HG02571 (cell line): Measurements from ENCODE around the gene NDUFA6.
"Not testable (repeated sequence)": the region's sequence is repeated elsewhere in the genome, so short reads cannot be mapped to it uniquely, and the experiment has no call there.

Experiments used
- ATAC-seq: cut with Tn5 transposase; IDR thresholded peaks from one replicate; pipeline ENCODE4 v1.9.1; 2021; ENCODE audit warnings: mild to moderate bottlenecking, moderate library complexity; ENCODE audit not compliant: unreplicated experiment

Gene NDUFA6

GRCh38 chr22:42114721-42115120 is 24.1 kb upstream of the NDUFA6 start:
- ATAC-seq = no peak

GRCh38 chr22:42112793-42113192 is 22.2 kb upstream of the NDUFA6 start:
- not testable (repeated sequence) for ATAC-seq

- ATAC-seq = no peak
Measured at GRCh38 chr22:42111798-42112197, 21.2 kb upstream of the NDUFA6 start.

GRCh38 chr22:42108848-42109247 is 18.3 kb upstream of the NDUFA6 start:
- ATAC-seq = no peak

GRCh38 chr22:42104332-42104860 is 13.8 kb upstream of the NDUFA6 start:
- ATAC-seq = not testable (repeated sequence)

- ATAC-seq = no peak
Measured at GRCh38 chr22:42101199-42101598, 10.6 kb upstream of the NDUFA6 start.

GRCh38 chr22:42091455-42091782 is 847 bp upstream of the NDUFA6 start:
- no peak for ATAC-seq

- ATAC-seq = no peak
Measured at GRCh38 chr22:42086051-42086450, 4.5 kb downstream of the NDUFA6 start.

- no peak for ATAC-seq
Measured at GRCh38 chr22:42084874-42085273, 5.7 kb downstream of the NDUFA6 start.

- no peak for ATAC-seq
Measured at GRCh38 chr22:42083119-42083518, 7.5 kb downstream of the NDUFA6 start.

- no peak for ATAC-seq
Measured at GRCh38 chr22:42080287-42080686, 10.3 kb downstream of the NDUFA6 start.

GRCh38 chr22:42079319-42080251 is 11.0 kb downstream of the NDUFA6 start, which contains the start of gene SMDT1:
TSS of gene SMDT1 (plus strand) at chr22:42079700. CDS start at chr22:42079769, 69 bp downstream.
- peak; percentile 84 for ATAC-seq

GRCh38 chr22:42078469-42079318 is 11.9 kb downstream of the NDUFA6 start:
- ATAC-seq = no peak

- ATAC-seq = no peak
Measured at GRCh38 chr22:42077486-42078125, 13.0 kb downstream of the NDUFA6 start.

GRCh38 chr22:42076764-42077485 is 13.6 kb downstream of the NDUFA6 start:
- ATAC-seq = no peak

GRCh38 chr22:42074846-42075676 is 15.5 kb downstream of the NDUFA6 start:
- ATAC-seq = no peak

GRCh38 chr22:42074132-42074811 is 16.3 kb downstream of the NDUFA6 start, which contains the start of gene PHETA2:
TSS of gene PHETA2 (plus strand) at chr22:42074248. CDS start at chr22:42077294, 3,046 bp downstream.
- no peak for ATAC-seq

GRCh38 chr22:42073621-42074041 is 16.9 kb downstream of the NDUFA6 start:
- no peak for ATAC-seq
